ENCODE measurements around the gene SAP30BP.

Gene SAP30BP

GRCh38 chr17:75721463-75722011, 54.4 kb downstream of the SAP30BP start:
- DNase-seq (ENCODE audit: low spot score), result no peak

- no peak for DNase-seq (ENCODE audit: low spot score)
Measured at GRCh38 chr17:75722076-75722475, 54.9 kb downstream of the SAP30BP start.

GRCh38 chr17:75722542-75723095, 55.5 kb downstream of the SAP30BP start:
- no peak for DNase-seq (ENCODE audit: low spot score)

- DNase-seq (ENCODE audit: low spot score), result no peak
Measured at GRCh38 chr17:75723171-75723930, 56.2 kb downstream of the SAP30BP start.

- DNase-seq (ENCODE audit: low spot score), result no peak
Measured at GRCh38 chr17:75724016-75725003, 57.2 kb downstream of the SAP30BP start.

GRCh38 chr17:75725504-75725903, 58.4 kb downstream of the SAP30BP start:
- no peak for DNase-seq (ENCODE audit: low spot score)

- no peak for DNase-seq (ENCODE audit: low spot score)
Measured at GRCh38 chr17:75727391-75727790, 60.3 kb downstream of the SAP30BP start.

GRCh38 chr17:75729351-75729750, 62.2 kb downstream of the SAP30BP start:
- DNase-seq (ENCODE audit: low spot score), result no peak

- no peak for DNase-seq (ENCODE audit: low spot score)
Measured at GRCh38 chr17:75730065-75730464, 62.9 kb downstream of the SAP30BP start.

- DNase-seq (ENCODE audit: low spot score), result no peak
Measured at GRCh38 chr17:75731086-75731715, 64.1 kb downstream of the SAP30BP start.

GRCh38 chr17:75731716-75732498, 64.8 kb downstream of the SAP30BP start:
- no peak for DNase-seq (ENCODE audit: low spot score)

GRCh38 chr17:75733471-75733870, 66.3 kb downstream of the SAP30BP start:
- DNase-seq (ENCODE audit: low spot score), result no peak

- no peak for DNase-seq (ENCODE audit: low spot score)
Measured at GRCh38 chr17:75734674-75735294, 67.6 kb downstream of the SAP30BP start.

- DNase-seq (ENCODE audit: low spot score), result no peak
Measured at GRCh38 chr17:75736173-75736835, 69.2 kb downstream of the SAP30BP start.

- no peak for DNase-seq (ENCODE audit: low spot score)
Measured at GRCh38 chr17:75737133-75737962, 70.2 kb downstream of the SAP30BP start.

- no peak for DNase-seq (ENCODE audit: low spot score)
Measured at GRCh38 chr17:75738218-75738802, 71.2 kb downstream of the SAP30BP start.

GRCh38 chr17:75739174-75739573, 72.0 kb downstream of the SAP30BP start:
- no peak for DNase-seq (ENCODE audit: low spot score)

- DNase-seq (ENCODE audit: low spot score), result no peak
Measured at GRCh38 chr17:75739801-75740200, 72.7 kb downstream of the SAP30BP start.

- no peak for DNase-seq (ENCODE audit: low spot score)
Measured at GRCh38 chr17:75740215-75740614, 73.1 kb downstream of the SAP30BP start.

All from ecto neural progenitor cell (in vitro differentiated cells).